ENCODE data around the gene DRC3.
"Not testable (repeated sequence)": the region's sequence is repeated elsewhere in the genome, so short reads cannot be mapped to it uniquely, and the experiment has no call there.

The DRC3 gene

DNA sequence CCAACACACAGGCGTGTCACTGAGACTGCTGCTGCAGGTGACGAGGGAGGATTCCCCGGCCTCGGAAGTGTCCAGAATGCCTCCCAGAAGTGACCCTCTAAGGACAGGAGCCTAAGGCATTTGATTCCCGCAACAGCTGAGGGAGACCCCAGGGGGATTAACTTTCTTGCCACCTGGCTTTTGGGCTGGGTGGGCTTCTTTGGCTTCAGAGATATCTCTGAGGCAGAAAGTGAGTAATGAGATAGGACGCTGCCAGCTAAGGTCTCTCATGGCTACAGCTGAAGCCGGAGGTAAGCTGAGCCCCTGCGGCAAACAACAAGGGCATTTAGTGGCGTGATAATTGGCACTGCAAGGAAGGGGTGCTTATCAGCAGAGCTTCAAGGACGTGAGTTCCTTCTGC is 17.0 kb downstream of the DRC3 start:
- H3K27ac ChIP-seq (ENCODE audit: low read depth, low read length) = no peak overlapping the region
- H3K4me1 ChIP-seq (ENCODE audit: control insufficient read depth in 1 of 2, insufficient read depth in 2 of 2, low read length in 2 of 2) = no peaks in the 10 kb centered on the region
- H3K27me3 ChIP-seq (ENCODE audit: control insufficient read depth in 1 of 2, insufficient read depth in 2 of 2, low read length in 2 of 2) = no peaks in the 10 kb centered on the region

DNA sequence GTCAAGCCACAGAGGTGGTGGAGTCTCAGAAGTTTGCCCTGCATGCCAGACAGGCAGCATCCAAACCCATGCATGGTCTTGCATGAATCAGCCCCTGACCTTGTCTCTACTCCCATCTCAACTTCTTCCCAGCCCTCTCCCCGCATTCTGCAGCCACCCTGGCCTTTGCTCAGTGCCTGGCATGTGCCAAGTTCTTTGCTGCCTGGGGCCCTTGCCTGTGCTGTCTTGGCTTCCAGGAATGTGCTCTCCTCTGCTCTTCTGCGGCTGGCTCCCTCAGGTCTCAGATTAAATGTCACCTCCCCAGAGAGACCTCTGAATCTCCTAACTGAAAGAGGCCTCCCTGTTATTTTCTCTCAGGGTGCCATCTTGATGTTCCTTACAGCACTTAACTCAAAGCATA is 17.6 kb downstream of the DRC3 start:
- Histone ChIP-seq H3K27ac (ENCODE audit: low read depth, low read length) (no peak overlapping the region), H3K9ac (ENCODE audit: low read depth in 1 of 2, low read length in 2 of 2) (no peak overlapping the region), H3K4me3 (ENCODE audit: low read depth in 1 of 2, low read length in 2 of 2) (no peak overlapping the region), H3K4me1 (ENCODE audit: control insufficient read depth in 1 of 2, insufficient read depth in 2 of 2, low read length in 2 of 2) (no peaks in the 10 kb centered on the region), H3K36me3 (ENCODE audit: control insufficient read depth in 1 of 2, insufficient read depth in 2 of 2, low read length in 2 of 2) (no peaks in the 10 kb centered on the region), H3K27me3 (ENCODE audit: control insufficient read depth in 1 of 2, insufficient read depth in 2 of 2, low read length in 2 of 2) (no peaks in the 10 kb centered on the region), H3K9me3 (ENCODE audit: control insufficient read depth in 1 of 2, low read length in 2 of 2) (no peaks in the 10 kb centered on the region)

More for the DNA sequence above, 17.0 kb downstream of the DRC3 start:
- no peak overlapping the region for H3K9ac ChIP-seq (ENCODE audit: low read depth in 1 of 2, low read length in 2 of 2)
- no peaks in the 10 kb centered on the region for H3K36me3 ChIP-seq (ENCODE audit: control insufficient read depth in 1 of 2, insufficient read depth in 2 of 2, low read length in 2 of 2)
- H3K9me3 ChIP-seq (ENCODE audit: control insufficient read depth in 1 of 2, low read length in 2 of 2) = no peaks in the 10 kb centered on the region
- H3K4me3 ChIP-seq (ENCODE audit: low read depth in 1 of 2, low read length in 2 of 2) = no peak overlapping the region

DNA sequence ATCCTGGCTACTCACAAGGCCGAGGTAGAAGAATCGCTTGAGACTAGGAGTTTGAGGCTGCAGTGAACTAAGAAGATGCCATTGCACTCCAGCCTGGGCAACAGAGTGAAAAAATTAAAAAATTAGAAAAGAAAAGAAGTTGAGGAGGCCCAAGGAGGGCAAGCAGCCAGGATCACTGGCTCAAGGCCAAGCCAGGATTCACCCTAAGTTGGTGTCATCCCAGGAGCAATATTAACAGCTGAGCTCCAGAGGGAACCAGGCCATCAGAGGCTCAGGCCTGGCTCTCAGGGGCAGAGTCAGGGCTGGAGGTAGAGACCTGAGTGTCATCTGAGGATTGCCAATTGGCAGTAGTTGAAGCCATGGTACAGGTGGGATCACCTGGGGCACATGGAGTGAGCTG is 20.7 kb downstream of the DRC3 start:
- Histone ChIP-seq H3K27me3 (ENCODE audit: control insufficient read depth in 1 of 2, insufficient read depth in 2 of 2, low read length in 2 of 2) (no peaks in the 10 kb centered on the region), H3K9me3 (ENCODE audit: control insufficient read depth in 1 of 2, low read length in 2 of 2) (no peaks in the 10 kb centered on the region), H3K36me3 (ENCODE audit: control insufficient read depth in 1 of 2, insufficient read depth in 2 of 2, low read length in 2 of 2) (no peaks in the 10 kb centered on the region), H3K9ac (ENCODE audit: low read depth in 1 of 2, low read length in 2 of 2) (no peak overlapping the region), H3K27ac (ENCODE audit: low read depth, low read length) (no peak overlapping the region), H3K4me3 (ENCODE audit: low read depth in 1 of 2, low read length in 2 of 2) (no peak overlapping the region), H3K4me1 (ENCODE audit: control insufficient read depth in 1 of 2, insufficient read depth in 2 of 2, low read length in 2 of 2) (no peaks in the 10 kb centered on the region)

DNA sequence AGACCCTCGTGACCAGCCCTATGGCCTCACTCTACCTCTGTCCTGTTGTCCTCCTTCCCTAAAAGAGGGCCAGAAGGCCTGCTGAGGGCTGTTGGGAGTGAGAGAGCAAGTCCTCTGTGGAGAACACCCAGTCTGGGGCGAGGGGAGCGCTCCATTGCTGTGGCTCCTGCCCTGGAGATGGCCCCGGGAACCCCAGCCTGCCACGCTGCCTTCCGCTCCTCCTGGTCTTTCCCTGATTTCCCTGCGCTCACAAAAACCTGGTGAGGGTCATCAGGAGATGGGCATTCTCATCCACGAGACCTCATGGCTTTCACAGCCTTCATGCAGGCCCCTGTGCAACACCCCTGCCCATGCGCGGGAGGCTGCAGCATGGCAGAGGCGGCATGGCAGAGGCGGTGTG is 21.2 kb downstream of the DRC3 start:
- H3K9me3 ChIP-seq (ENCODE audit: control insufficient read depth in 1 of 2, low read length in 2 of 2) = no peaks in the 10 kb centered on the region
- H3K9ac ChIP-seq (ENCODE audit: low read depth in 1 of 2, low read length in 2 of 2) = no peak overlapping the region
- H3K27me3 ChIP-seq (ENCODE audit: control insufficient read depth in 1 of 2, insufficient read depth in 2 of 2, low read length in 2 of 2) = no peaks in the 10 kb centered on the region
- no peaks in the 10 kb centered on the region for H3K36me3 ChIP-seq (ENCODE audit: control insufficient read depth in 1 of 2, insufficient read depth in 2 of 2, low read length in 2 of 2)
- H3K27ac ChIP-seq (ENCODE audit: low read depth, low read length) = no peak overlapping the region
- H3K4me1 ChIP-seq (ENCODE audit: control insufficient read depth in 1 of 2, insufficient read depth in 2 of 2, low read length in 2 of 2) = no peaks in the 10 kb centered on the region
- no peak overlapping the region for H3K4me3 ChIP-seq (ENCODE audit: low read depth in 1 of 2, low read length in 2 of 2)

DNA sequence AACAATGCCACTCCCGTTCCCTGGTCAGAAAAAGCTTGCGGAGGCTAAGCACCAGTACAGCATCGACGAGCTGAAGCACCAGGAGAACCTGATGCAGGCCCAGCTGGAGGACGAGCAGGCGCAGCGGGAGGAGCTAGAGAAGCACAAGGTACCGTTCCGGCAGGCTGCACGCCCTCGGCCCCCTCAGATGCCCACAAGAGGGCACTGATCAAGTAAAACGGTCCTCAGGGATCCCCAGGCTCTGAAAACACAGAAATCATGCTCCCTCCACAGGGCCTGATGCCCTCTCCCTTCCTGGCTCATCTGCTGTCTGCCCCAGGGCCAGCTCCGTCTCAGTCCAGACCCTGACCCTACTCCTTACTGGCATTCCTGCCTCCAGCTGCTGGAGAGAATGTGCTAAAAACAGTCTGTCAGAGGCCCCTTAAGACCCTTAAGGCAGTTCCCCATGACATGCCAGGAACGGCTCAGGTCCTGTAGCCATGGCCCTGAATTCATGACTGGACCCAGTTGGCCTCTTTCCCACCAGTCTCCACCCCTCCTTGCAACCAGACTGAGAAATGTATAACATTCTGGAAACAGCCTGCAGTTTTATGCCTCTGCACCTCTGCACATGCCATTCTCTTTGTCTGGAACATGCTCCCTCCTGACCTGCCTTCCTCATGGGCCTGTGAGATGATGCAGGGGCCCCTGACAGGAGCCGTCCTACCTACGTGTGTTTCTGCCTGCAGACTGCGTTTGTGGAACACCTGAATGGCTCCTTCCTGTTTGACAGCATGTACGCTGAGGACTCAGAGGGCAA is 21.8 kb downstream of the DRC3 start:
- H3K9ac ChIP-seq (ENCODE audit: low read depth in 1 of 2, low read length in 2 of 2) = no peak overlapping the region
- H3K36me3 ChIP-seq (ENCODE audit: control insufficient read depth in 1 of 2, insufficient read depth in 2 of 2, low read length in 2 of 2) = no peaks in the 10 kb centered on the region
- H3K27ac ChIP-seq (ENCODE audit: low read depth, low read length) = no peak overlapping the region
- no peaks in the 10 kb centered on the region for H3K27me3 ChIP-seq (ENCODE audit: control insufficient read depth in 1 of 2, insufficient read depth in 2 of 2, low read length in 2 of 2)
- no peaks in the 10 kb centered on the region for H3K9me3 ChIP-seq (ENCODE audit: control insufficient read depth in 1 of 2, low read length in 2 of 2)
- H3K4me1 ChIP-seq (ENCODE audit: control insufficient read depth in 1 of 2, insufficient read depth in 2 of 2, low read length in 2 of 2) = peaks cover 0 to under 1% of the 10 kb centered on the region in 2 donors
- no peak overlapping the region for H3K4me3 ChIP-seq (ENCODE audit: low read depth in 1 of 2, low read length in 2 of 2)

DNA sequence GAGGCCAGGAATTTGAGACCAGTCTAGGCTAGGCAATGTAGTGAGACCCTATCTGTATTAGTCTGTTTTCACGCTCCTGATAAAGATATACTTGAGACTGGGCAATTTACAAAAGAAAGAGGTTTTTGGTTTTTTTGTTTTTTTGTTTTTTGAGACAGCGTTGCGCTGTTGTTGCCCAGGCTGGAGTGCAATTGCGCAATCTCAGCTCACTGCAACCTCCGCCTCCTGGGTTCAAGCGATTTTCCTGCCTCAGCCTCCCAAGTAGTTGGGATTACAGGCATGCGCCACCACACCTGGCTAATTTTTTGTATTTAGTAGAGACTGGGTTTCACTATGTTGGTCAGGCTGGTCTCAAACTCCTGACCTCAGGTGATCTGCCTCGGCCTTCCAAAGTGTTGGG is 23.2 kb downstream of the DRC3 start:
- H3K9me3 ChIP-seq (ENCODE audit: control insufficient read depth in 1 of 2, low read length in 2 of 2); H3K36me3 ChIP-seq (ENCODE audit: control insufficient read depth in 1 of 2, insufficient read depth in 2 of 2, low read length in 2 of 2); H3K27ac ChIP-seq (ENCODE audit: low read depth, low read length); H3K4me1 ChIP-seq (ENCODE audit: control insufficient read depth in 1 of 2, insufficient read depth in 2 of 2, low read length in 2 of 2); H3K4me3 ChIP-seq (ENCODE audit: low read depth in 1 of 2, low read length in 2 of 2); H3K9ac ChIP-seq (ENCODE audit: low read depth in 1 of 2, low read length in 2 of 2); H3K27me3 ChIP-seq (ENCODE audit: control insufficient read depth in 1 of 2, insufficient read depth in 2 of 2, low read length in 2 of 2): not testable (repeated sequence)

DNA sequence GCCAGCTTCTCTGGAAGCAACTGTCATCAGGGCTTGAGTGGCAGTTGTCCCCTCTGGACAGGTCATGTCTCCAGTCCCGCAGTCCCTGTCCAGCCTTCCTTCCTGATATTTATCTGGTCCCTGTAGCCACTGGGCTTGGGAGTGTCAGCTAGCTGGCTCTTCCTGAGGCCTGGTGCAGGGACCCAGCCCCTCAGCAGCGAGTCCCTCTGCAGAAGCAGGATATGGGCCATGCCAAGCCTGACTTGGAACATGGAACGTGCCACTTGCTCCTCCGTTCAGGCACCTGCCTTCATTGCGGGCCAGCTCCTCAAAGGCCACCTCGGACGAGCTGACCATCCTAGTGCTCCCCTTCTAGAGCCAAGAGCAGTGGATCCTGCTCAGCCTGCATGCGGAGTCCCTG is 26.3 kb downstream of the DRC3 start:
- Histone ChIP-seq H3K9me3 (ENCODE audit: control insufficient read depth in 1 of 2, low read length in 2 of 2) (no peaks in the 10 kb centered on the region), H3K27ac (ENCODE audit: low read depth, low read length) (no peak overlapping the region), H3K27me3 (ENCODE audit: control insufficient read depth in 1 of 2, insufficient read depth in 2 of 2, low read length in 2 of 2) (no peaks in the 10 kb centered on the region), H3K9ac (ENCODE audit: low read depth in 1 of 2, low read length in 2 of 2) (no peak overlapping the region), H3K36me3 (ENCODE audit: control insufficient read depth in 1 of 2, insufficient read depth in 2 of 2, low read length in 2 of 2) (no peaks in the 10 kb centered on the region), H3K4me3 (ENCODE audit: low read depth in 1 of 2, low read length in 2 of 2) (no peak overlapping the region), H3K4me1 (ENCODE audit: control insufficient read depth in 1 of 2, insufficient read depth in 2 of 2, low read length in 2 of 2) (peaks cover 0 to 8% of the 10 kb centered on the region in 2 donors)

DNA sequence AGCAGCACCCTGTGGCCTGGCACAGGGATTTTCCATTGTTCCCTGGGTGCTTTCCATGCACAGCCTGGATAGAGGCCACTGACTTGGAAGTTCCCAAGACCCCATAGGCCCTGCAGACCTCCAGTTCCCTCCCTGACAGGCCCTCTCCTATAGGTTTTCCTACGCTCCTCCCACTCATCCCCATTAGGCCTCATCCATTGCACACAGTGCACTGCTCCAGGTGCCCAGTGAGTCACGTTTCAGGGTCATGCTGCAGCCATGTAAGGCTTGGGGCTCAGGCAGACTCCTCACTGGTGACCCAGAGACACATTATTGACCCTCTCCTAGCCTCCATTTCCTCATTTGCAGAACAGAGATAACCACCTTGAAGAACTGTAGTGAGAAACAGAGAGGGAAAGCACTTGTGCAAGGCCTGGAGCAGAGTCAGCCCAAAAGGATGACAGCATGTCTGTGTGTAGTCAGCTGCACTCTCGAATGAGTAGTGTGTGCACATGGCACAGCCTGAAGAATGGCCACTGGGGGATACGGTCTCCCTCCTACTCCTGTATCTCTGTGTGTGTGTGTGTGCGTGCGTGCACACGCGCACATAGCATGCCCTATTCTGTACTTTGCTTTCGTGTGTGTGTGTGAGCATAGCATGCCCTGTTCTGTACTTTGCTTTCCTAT is 26.8 kb downstream of the DRC3 start:
- Histone ChIP-seq H3K27ac (ENCODE audit: low read depth, low read length) (no peak overlapping the region), H3K36me3 (ENCODE audit: control insufficient read depth in 1 of 2, insufficient read depth in 2 of 2, low read length in 2 of 2) (no peaks in the 10 kb centered on the region), H3K4me3 (ENCODE audit: low read depth in 1 of 2, low read length in 2 of 2) (no peak overlapping the region), H3K27me3 (ENCODE audit: control insufficient read depth in 1 of 2, insufficient read depth in 2 of 2, low read length in 2 of 2) (no peaks in the 10 kb centered on the region), H3K9me3 (ENCODE audit: control insufficient read depth in 1 of 2, low read length in 2 of 2) (no peaks in the 10 kb centered on the region), H3K4me1 (ENCODE audit: control insufficient read depth in 1 of 2, insufficient read depth in 2 of 2, low read length in 2 of 2) (peaks cover 0 to 8% of the 10 kb centered on the region in 2 donors), H3K9ac (ENCODE audit: low read depth in 1 of 2, low read length in 2 of 2) (no peak overlapping the region)

DNA sequence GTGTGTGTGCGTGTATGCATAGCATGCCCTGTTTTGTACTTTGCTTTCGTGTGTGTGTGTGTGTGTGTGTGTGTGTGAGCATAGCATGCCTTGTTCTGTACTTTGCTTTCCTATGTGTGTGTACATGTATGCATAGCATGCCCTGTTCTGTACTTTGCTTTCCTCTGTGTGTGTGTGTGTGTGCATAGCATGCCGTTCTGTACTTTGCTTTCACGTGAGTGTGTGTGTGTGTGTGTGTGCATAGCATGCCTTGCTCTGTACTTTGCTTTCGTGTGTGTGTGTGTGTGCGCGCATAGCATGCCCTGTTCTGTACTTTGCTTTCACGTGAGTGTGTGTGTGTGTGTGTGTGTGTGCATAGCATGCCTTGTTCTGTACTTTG is 27.4 kb downstream of the DRC3 start:
- no peaks in the 10 kb centered on the region for H3K36me3 ChIP-seq (ENCODE audit: control insufficient read depth in 1 of 2, insufficient read depth in 2 of 2, low read length in 2 of 2)
- H3K9me3 ChIP-seq (ENCODE audit: control insufficient read depth in 1 of 2, low read length in 2 of 2) = no peaks in the 10 kb centered on the region
- H3K4me1 ChIP-seq (ENCODE audit: control insufficient read depth in 1 of 2, insufficient read depth in 2 of 2, low read length in 2 of 2) = peaks cover 0 to 8% of the 10 kb centered on the region in 2 donors
- H3K4me3 ChIP-seq (ENCODE audit: low read depth in 1 of 2, low read length in 2 of 2) = no peak overlapping the region
- no peaks in the 10 kb centered on the region for H3K27me3 ChIP-seq (ENCODE audit: control insufficient read depth in 1 of 2, insufficient read depth in 2 of 2, low read length in 2 of 2)
- H3K9ac ChIP-seq (ENCODE audit: low read depth in 1 of 2, low read length in 2 of 2) = no peak overlapping the region
- no peak overlapping the region for H3K27ac ChIP-seq (ENCODE audit: low read depth, low read length)

DNA sequence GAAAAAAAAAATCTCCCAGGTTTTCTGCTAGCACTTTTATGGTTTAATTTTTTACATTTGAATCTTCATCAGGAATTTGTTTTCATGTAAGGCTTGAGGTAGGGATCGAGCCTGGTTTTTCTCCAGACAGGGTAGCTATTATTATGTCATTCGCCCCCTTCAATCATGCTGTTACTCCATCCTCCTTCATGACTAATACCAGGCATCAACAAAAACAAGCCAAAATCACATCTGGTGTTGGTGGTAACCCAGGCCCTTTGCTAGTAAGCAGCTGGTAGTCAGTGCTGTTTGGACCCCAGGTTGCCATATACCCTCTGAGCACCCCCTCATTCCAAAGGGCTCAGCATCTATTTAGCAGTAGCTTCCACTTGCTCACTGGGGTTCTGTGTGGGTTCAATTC is 29.5 kb downstream of the DRC3 start:
- peaks cover 0 to 8% of the 10 kb centered on the region in 2 donors for H3K4me1 ChIP-seq (ENCODE audit: control insufficient read depth in 1 of 2, insufficient read depth in 2 of 2, low read length in 2 of 2)
- H3K27me3 ChIP-seq (ENCODE audit: control insufficient read depth in 1 of 2, insufficient read depth in 2 of 2, low read length in 2 of 2) = no peaks in the 10 kb centered on the region
- peaks cover 0 to 7% of the 10 kb centered on the region in 2 donors for H3K36me3 ChIP-seq (ENCODE audit: control insufficient read depth in 1 of 2, insufficient read depth in 2 of 2, low read length in 2 of 2)

More for the DNA sequence above, 29.5 kb downstream of the DRC3 start:
- Histone ChIP-seq H3K9ac (ENCODE audit: low read depth in 1 of 2, low read length in 2 of 2) (no peak overlapping the region), H3K27ac (ENCODE audit: low read depth, low read length) (no peak overlapping the region), H3K4me3 (ENCODE audit: low read depth in 1 of 2, low read length in 2 of 2) (no peak overlapping the region), H3K9me3 (ENCODE audit: control insufficient read depth in 1 of 2, low read length in 2 of 2) (no peaks in the 10 kb centered on the region)

Data from duodenal mucosa (tissue), 2 donors.